H9 (cell line): Measurements from ENCODE around the gene ZHX3. TPM values are rescaled to one million over a fixed set of nuclear protein-coding genes. Genes with fewer than 3 reads are reported as not detected.

Experiments used
- DNase-seq: peaks from one replicate; pipeline ENCODE4 v3.0.0-alpha.2; 2017
- H2AFZ ChIP-seq: one replicate; pipeline ENCODE4 v1.6.1; 2013; ENCODE audit warnings: mild to moderate bottlenecking, low read length, control low read depth, moderate library complexity
- H2AK5ac ChIP-seq: 2 replicates; pipeline ENCODE4 v1.6.1; 2013; ENCODE audit warnings: low read length, control low read depth, mixed read lengths; ENCODE audit not compliant: insufficient read length
- H2BK120ac ChIP-seq: one replicate; pipeline ENCODE4 v1.6.1; 2013; ENCODE audit warnings: low read depth, mild to moderate bottlenecking, low read length, control low read depth, inconsistent platforms; ENCODE audit not compliant: poor library complexity, severe bottlenecking
- H2BK12ac ChIP-seq: 2 replicates; pipeline ENCODE4 v1.6.1; 2013; ENCODE audit warnings: low read length, control low read depth, mixed read lengths, low read depth; ENCODE audit not compliant: insufficient read length
- H2BK15ac ChIP-seq: 2 replicates; pipeline ENCODE4 v1.6.1; 2013; ENCODE audit warnings: low read depth, low read length, control low read depth
- H2BK20ac ChIP-seq: one replicate; pipeline ENCODE4 v1.6.1; 2013; ENCODE audit warnings: low read depth, mild to moderate bottlenecking, low read length, control low read depth, inconsistent platforms; ENCODE audit not compliant: poor library complexity, severe bottlenecking
- H2BK5ac ChIP-seq: 2 replicates; pipeline ENCODE4 v1.6.1; 2013; ENCODE audit warnings: low read length, control low read depth, mixed read lengths; ENCODE audit not compliant: insufficient read length
- H3K14ac ChIP-seq: 2 replicates; pipeline ENCODE4 v1.6.1; 2013; ENCODE audit warnings: low read length, control low read depth; ENCODE audit not compliant: insufficient read depth
- H3K18ac ChIP-seq: 2 replicates; pipeline ENCODE4 v1.6.1; 2013; ENCODE audit warnings: low read depth, mild to moderate bottlenecking, mixed read lengths, low read length, control low read depth; ENCODE audit not compliant: insufficient read length
- H3K23ac ChIP-seq: 2 replicates; pipeline ENCODE4 v1.6.1; 2013; ENCODE audit warnings: low read length, control low read depth, mixed read lengths, low read depth; ENCODE audit not compliant: insufficient read length
- H3K23me2 ChIP-seq: 2 replicates; pipeline ENCODE4 v1.6.1; 2013; ENCODE audit warnings: low read depth, mild to moderate bottlenecking, mixed read lengths, low read length, control low read depth; ENCODE audit not compliant: insufficient read length, poor library complexity, severe bottlenecking
- H3K27ac ChIP-seq: 2 replicates; pipeline ENCODE4 v1.5.1; 2013; ENCODE audit warnings: low read length, control low read depth, mixed read lengths, low read depth; ENCODE audit not compliant: insufficient read length
- H3K27me3 ChIP-seq: 2 replicates; pipeline ENCODE4 v1.6.1; 2013; ENCODE audit warnings: low read length, control low read depth, inconsistent platforms; ENCODE audit not compliant: insufficient read depth
- H3K4ac ChIP-seq: 2 replicates; pipeline ENCODE4 v1.6.1; 2013; ENCODE audit warnings: low read depth, mild to moderate bottlenecking, control low read depth, inconsistent platforms, low read length, moderate library complexity
- H3K4me1 ChIP-seq: 2 replicates; pipeline ENCODE4 v1.6.1; 2013; ENCODE audit warnings: low read length, control low read depth, inconsistent platforms; ENCODE audit not compliant: insufficient read depth
- H3K4me2 ChIP-seq: 2 replicates; pipeline ENCODE4 v1.6.1; 2013; ENCODE audit warnings: low read length, control low read depth, mixed read lengths; ENCODE audit not compliant: insufficient read length, insufficient read depth
- H3K56ac ChIP-seq: 2 replicates; pipeline ENCODE4 v1.6.1; 2013; ENCODE audit warnings: low read depth, mild to moderate bottlenecking, mixed read lengths, low read length, control low read depth; ENCODE audit not compliant: insufficient read length
- H3K79me1 ChIP-seq: 2 replicates; pipeline ENCODE4 v1.6.1; 2013; ENCODE audit warnings: low read depth, mild to moderate bottlenecking, moderate library complexity, low read length, control low read depth, inconsistent platforms; ENCODE audit not compliant: insufficient read depth, poor library complexity, severe bottlenecking
- H3K79me2 ChIP-seq: 2 replicates; pipeline ENCODE4 v1.6.1; 2013; ENCODE audit warnings: low read length, control low read depth, inconsistent platforms; ENCODE audit not compliant: insufficient read depth
- H3K9ac ChIP-seq: 2 replicates; pipeline ENCODE4 v1.6.1; 2013; ENCODE audit warnings: low read length, control low read depth, mixed read lengths; ENCODE audit not compliant: insufficient read length; ENCODE audit errors: extremely low read depth
- H3K9me3 ChIP-seq: one replicate; pipeline ENCODE4 v1.6.1; 2013; ENCODE audit warnings: low read depth, low read length, inconsistent platforms; ENCODE audit not compliant: control insufficient read depth
- H3T11ph ChIP-seq: one replicate; pipeline ENCODE4 v1.6.1; 2013; ENCODE audit warnings: mild to moderate bottlenecking, low read length, control low read depth, inconsistent platforms
- H4K20me1 ChIP-seq: one replicate; pipeline ENCODE4 v1.6.1; 2013; ENCODE audit not compliant: control insufficient read depth, insufficient read length, insufficient read depth
- H4K5ac ChIP-seq: 2 replicates; pipeline ENCODE4 v1.6.1; 2013; ENCODE audit warnings: low read depth, mild to moderate bottlenecking, mixed read lengths, low read length, control low read depth; ENCODE audit not compliant: insufficient read length
- H4K8ac ChIP-seq: replicated peaks from 2 replicates; pipeline ENCODE4 v1.6.1; 2013; ENCODE audit warnings: low read length, control low read depth, mixed read lengths, low read depth; ENCODE audit not compliant: insufficient read length
- H4K91ac ChIP-seq: 2 replicates; pipeline ENCODE4 v1.6.1; 2013; ENCODE audit warnings: low read depth, mild to moderate bottlenecking, moderate library complexity, mixed read lengths, low read length, control low read depth; ENCODE audit not compliant: insufficient read length
- H3K27ac Mint-ChIP-seq, 3 experiments: 2 replicates in 2 of 3; 3 replicates in 1 of 3; pipeline ENCODE4 v1.8.0; 2020 to 2021; ENCODE audit warnings: mixed read lengths in 3 of 3, mild to moderate bottlenecking in 1 of 3, moderate library complexity in 1 of 3
- H3K27me3 Mint-ChIP-seq: 2 replicates; pipeline ENCODE4 v1.8.0; 2021; ENCODE audit warnings: low read depth, mild to moderate bottlenecking, moderate library complexity, mixed read lengths
- H3K36me3 Mint-ChIP-seq, 3 experiments: 2 replicates in 2 of 3; 3 replicates in 1 of 3; pipeline ENCODE4 v1.8.0; 2020 to 2021; ENCODE audit warnings: low read depth in 3 of 3, mixed read lengths in 3 of 3; ENCODE audit not compliant: insufficient read depth in 1 of 3
- H3K4me1 Mint-ChIP-seq, 2 experiments: 2 replicates each; pipeline ENCODE4 v1.8.0; 2020; ENCODE audit warnings: mixed read lengths in 2 of 2
- H3K4me3 Mint-ChIP-seq, 2 experiments: 2 replicates in 1 of 2; 3 replicates in 1 of 2; pipeline ENCODE4 v1.8.0; 2020 to 2021; ENCODE audit warnings: mild to moderate bottlenecking in 2 of 2, mixed read lengths in 2 of 2, moderate library complexity in 1 of 2
- H3K9me3 Mint-ChIP-seq, 2 experiments: 2 replicates in 1 of 2; 3 replicates in 1 of 2; pipeline ENCODE4 v1.8.0; 2020; ENCODE audit warnings: mild to moderate bottlenecking in 2 of 2, mixed read lengths in 2 of 2, moderate library complexity in 1 of 2
- WGBS: extraction: QIAGEN DNeasy Blood & Tissue Kit; methylation state at CpG from one replicate; pipeline ENCODE4 v1.1.7; 2013; ENCODE audit warnings: missing lambda C conversion rate, low lambda C conversion rate, mixed read lengths; ENCODE audit not compliant: insufficient read length; ENCODE audit errors: extremely low coverage; 5-methylcytosine and 5-hydroxymethylcytosine counted together
- total RNA-seq: library from RNA; stranded (reverse); gene quantifications from 2 replicates; pipeline ENCODE4 v1.2.1, GENCODE V29; 2021
- TF ChIP-seq, protein P1 (sequence below): fragments of 200-600 bp; sonication (generic); conservative IDR thresholded peaks from 3 replicates; pipeline ENCODE4 v1.8.0; 2021; ENCODE audit warnings: antibody characterized with exemption, mild to moderate bottlenecking

The ZHX3 gene
- total RNA-seq, 1 experiment from 2014 or later: 4.4 TPM

DNA sequence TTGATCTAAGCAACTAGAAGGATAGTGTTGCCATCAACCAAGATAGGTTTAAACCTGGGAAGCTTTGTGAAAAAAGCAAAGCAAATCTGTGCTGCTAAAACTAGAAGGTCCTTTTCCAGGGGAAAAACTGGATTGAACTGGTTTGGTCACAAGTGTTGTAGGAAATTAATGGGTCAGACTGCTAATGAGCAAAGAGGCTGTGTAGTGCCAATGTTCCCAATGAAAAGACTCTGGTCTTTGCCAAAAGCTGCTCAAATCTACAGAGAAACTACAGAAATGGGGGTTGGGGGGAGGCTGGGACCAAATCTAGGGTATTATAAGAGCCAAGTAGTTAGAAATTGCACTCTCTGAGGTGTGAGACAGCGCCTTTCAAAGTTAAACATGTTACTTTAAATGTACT lies 95.2 kb downstream of the ZHX3 start:
- H4K91ac ChIP-seq: no peak overlapping the region
- no peak overlapping the region for H3K23ac ChIP-seq
- no peak for DNase-seq
- H3K27ac ChIP-seq: no peak overlapping the region
- no peak overlapping the region for H3K9ac ChIP-seq
- no peak overlapping the region for H2BK20ac ChIP-seq
- H2BK120ac ChIP-seq: no peak overlapping the region
- no peak overlapping the region for H4K8ac ChIP-seq
- H3K79me1 ChIP-seq: no peaks in the 10 kb centered on the region
- H3K14ac ChIP-seq: no peak overlapping the region
- Mint-ChIP-seq H3K27ac (no peak overlapping the region), H3K4me3 (no peak overlapping the region), H3K9me3 (no peaks in the 10 kb centered on the region), H3K4me1 (no peaks in the 10 kb centered on the region), H3K27me3 (peaks cover 1% of the 10 kb centered on the region; the same call in 1 of the 2 replicates), H3K36me3 (no peaks in the 10 kb centered on the region)
- H2BK12ac ChIP-seq: no peak overlapping the region
- TF ChIP-seq, protein P1, sequence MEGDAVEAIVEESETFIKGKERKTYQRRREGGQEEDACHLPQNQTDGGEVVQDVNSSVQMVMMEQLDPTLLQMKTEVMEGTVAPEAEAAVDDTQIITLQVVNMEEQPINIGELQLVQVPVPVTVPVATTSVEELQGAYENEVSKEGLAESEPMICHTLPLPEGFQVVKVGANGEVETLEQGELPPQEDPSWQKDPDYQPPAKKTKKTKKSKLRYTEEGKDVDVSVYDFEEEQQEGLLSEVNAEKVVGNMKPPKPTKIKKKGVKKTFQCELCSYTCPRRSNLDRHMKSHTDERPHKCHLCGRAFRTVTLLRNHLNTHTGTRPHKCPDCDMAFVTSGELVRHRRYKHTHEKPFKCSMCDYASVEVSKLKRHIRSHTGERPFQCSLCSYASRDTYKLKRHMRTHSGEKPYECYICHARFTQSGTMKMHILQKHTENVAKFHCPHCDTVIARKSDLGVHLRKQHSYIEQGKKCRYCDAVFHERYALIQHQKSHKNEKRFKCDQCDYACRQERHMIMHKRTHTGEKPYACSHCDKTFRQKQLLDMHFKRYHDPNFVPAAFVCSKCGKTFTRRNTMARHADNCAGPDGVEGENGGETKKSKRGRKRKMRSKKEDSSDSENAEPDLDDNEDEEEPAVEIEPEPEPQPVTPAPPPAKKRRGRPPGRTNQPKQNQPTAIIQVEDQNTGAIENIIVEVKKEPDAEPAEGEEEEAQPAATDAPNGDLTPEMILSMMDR: no peak
- H2BK5ac ChIP-seq: no peak overlapping the region
- H3K56ac ChIP-seq: no peak overlapping the region
- no peak overlapping the region for H2AFZ ChIP-seq
- H3K27me3 ChIP-seq: no peaks in the 10 kb centered on the region
- no peak overlapping the region for H2BK15ac ChIP-seq
- no peak overlapping the region for H2AK5ac ChIP-seq
- H4K5ac ChIP-seq: no peak overlapping the region
- H3K9me3 ChIP-seq: no peaks in the 10 kb centered on the region
- H3K4me1 ChIP-seq: no peaks in the 10 kb centered on the region
- no peaks in the 10 kb centered on the region for H3K79me2 ChIP-seq
- no peak overlapping the region for H3T11ph ChIP-seq
- no peak overlapping the region for H3K4me2 ChIP-seq
- H3K18ac ChIP-seq: no peak overlapping the region
- H3K23me2 ChIP-seq: no peaks in the 10 kb centered on the region
- no peaks in the 10 kb centered on the region for H4K20me1 ChIP-seq
- no peak overlapping the region for H3K4ac ChIP-seq
- WGBS: no CpG with 5 or more reads among the region's 1 CpG
